ENCODE measurements around the gene CHRNG.
A peak's percentile ranks its signal among the peaks of the same experiment; 100 is the strongest.

GRCh38 chr2:232537079-232537478 is 2.4 kb upstream of the CHRNG start:
- TF ChIP-seq CTCF (IDR thresholded peaks at IDR 0.05; ENCODE audit: insufficient read depth, low read length, poor library complexity, severe bottlenecking) (peak; percentile 36), EZH2phosphoT487 (conservative IDR thresholded peaks at IDR 0.05; ENCODE audit: low read length) (no peak)

Data from SU-DHL-6 (cell line).